ENCODE results near the gene CBLIF.

DNA sequence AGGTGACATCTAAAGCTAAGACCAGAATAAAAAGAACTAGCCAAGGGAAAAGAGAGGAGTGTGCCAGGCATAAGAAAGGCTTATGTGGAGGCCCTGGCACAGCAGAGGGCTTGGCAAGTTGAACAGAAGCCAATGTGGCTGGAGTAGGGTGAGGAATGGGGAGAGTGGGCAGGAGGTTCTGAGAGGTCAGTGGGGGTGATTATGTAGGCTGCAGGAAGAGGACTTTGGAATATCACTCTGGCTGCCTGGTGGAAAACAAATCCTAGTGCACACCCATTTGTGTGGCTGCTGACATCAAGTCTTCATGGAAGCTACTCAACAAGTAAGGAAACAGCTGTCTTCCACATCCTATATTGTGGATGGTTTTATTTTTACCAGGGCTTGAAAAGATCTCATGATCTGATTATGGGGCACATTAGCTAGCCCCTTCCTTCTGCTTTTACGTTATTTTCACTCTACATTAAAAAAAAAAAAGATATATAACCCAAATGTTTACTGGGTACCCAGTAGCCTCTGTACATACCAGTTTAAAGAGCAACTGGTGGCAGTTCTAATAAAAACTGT, 38.2 kb downstream of the CBLIF start:
- TF ChIP-seq, protein P1, sequence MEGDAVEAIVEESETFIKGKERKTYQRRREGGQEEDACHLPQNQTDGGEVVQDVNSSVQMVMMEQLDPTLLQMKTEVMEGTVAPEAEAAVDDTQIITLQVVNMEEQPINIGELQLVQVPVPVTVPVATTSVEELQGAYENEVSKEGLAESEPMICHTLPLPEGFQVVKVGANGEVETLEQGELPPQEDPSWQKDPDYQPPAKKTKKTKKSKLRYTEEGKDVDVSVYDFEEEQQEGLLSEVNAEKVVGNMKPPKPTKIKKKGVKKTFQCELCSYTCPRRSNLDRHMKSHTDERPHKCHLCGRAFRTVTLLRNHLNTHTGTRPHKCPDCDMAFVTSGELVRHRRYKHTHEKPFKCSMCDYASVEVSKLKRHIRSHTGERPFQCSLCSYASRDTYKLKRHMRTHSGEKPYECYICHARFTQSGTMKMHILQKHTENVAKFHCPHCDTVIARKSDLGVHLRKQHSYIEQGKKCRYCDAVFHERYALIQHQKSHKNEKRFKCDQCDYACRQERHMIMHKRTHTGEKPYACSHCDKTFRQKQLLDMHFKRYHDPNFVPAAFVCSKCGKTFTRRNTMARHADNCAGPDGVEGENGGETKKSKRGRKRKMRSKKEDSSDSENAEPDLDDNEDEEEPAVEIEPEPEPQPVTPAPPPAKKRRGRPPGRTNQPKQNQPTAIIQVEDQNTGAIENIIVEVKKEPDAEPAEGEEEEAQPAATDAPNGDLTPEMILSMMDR (IDR thresholded peaks at IDR 0.05 in 8 of 11, conservative IDR thresholded peaks at IDR 0.05 in 3 of 11) = no peak
- no peak for TF ChIP-seq POLR2AphosphoS5 (IDR thresholded peaks at IDR 0.05)
- TF ChIP-seq POLR2A (IDR thresholded peaks at IDR 0.05) = no peak
